ENCODE data around the gene ASPSCR1.
"Not testable (repeated sequence)": the region's sequence is repeated elsewhere in the genome, so short reads cannot be mapped to it uniquely, and the experiment has no call there.

The ASPSCR1 gene

GRCh38 chr17:81960130-81960958 is 17.1 kb upstream of the ASPSCR1 start:
- no peak for DNase-seq (ENCODE audit: low read depth)

GRCh38 chr17:81961087-81961511 is 16.3 kb upstream of the ASPSCR1 start, which contains the start of gene NOTUM:
Gene NOTUM (minus strand): TSS chr17:81961187. CDS start chr17:81960909, 278 bp downstream.
- no peak for DNase-seq (ENCODE audit: low read depth)

- DNase-seq (ENCODE audit: low read depth): no peak
Observed at GRCh38 chr17:81961521-81962498, 15.6 kb upstream of the ASPSCR1 start.

GRCh38 chr17:81962499-81963441 is 14.7 kb upstream of the ASPSCR1 start:
- no peak for DNase-seq (ENCODE audit: low read depth)

- no peak for DNase-seq (ENCODE audit: low read depth)
Observed at GRCh38 chr17:81964081-81964849, 13.2 kb upstream of the ASPSCR1 start.

GRCh38 chr17:81966343-81967243 is 10.8 kb upstream of the ASPSCR1 start:
- DNase-seq (ENCODE audit: low read depth): no peak

GRCh38 chr17:81967244-81967532 is 10.2 kb upstream of the ASPSCR1 start:
- DNase-seq (ENCODE audit: low read depth): no peak

- DNase-seq (ENCODE audit: low read depth): no peak
Observed at GRCh38 chr17:81967533-81968395, 9.7 kb upstream of the ASPSCR1 start.

GRCh38 chr17:81968396-81968745 is 9.1 kb upstream of the ASPSCR1 start:
- DNase-seq (ENCODE audit: low read depth): no peak

- no peak for DNase-seq (ENCODE audit: low read depth)
Observed at GRCh38 chr17:81968850-81969812, 8.3 kb upstream of the ASPSCR1 start.

GRCh38 chr17:81973432-81973831 is 4.0 kb upstream of the ASPSCR1 start:
- DNase-seq (ENCODE audit: low read depth): no peak

GRCh38 chr17:81976332-81977210 is 858 bp upstream of the ASPSCR1 start:
- DNase-seq (ENCODE audit: low read depth): no peak

- no peak for DNase-seq (ENCODE audit: low read depth)
Observed at GRCh38 chr17:81978524-81979298, 1.3 kb downstream of the ASPSCR1 start.

GRCh38 chr17:81980122-81980521 is 2.7 kb downstream of the ASPSCR1 start:
- no peak for DNase-seq (ENCODE audit: low read depth)

GRCh38 chr17:81980707-81981343 is 3.4 kb downstream of the ASPSCR1 start:
- DNase-seq (ENCODE audit: low read depth): no peak

GRCh38 chr17:81981511-81981910 is 4.1 kb downstream of the ASPSCR1 start:
- not testable (repeated sequence) for DNase-seq (ENCODE audit: low read depth)
